Activated CD4-positive, CD25-positive, alpha-beta regulatory T cell treated with anti-CD3 and anti-CD28 coated beads, Interleukin-2, amount 50 U/mL, for 72 hours (primary cell): Measurements from ENCODE around the gene NLE1.
A peak's percentile ranks its signal among the peaks of the same experiment; 100 is the strongest.
"Not testable (repeated sequence)": the region's sequence is repeated elsewhere in the genome, so short reads cannot be mapped to it uniquely, and the experiment has no call there.

ENCODE experiments used
- DNase-seq: peaks from one replicate; pipeline ENCODE4 v3.0.0; 2021

The NLE1 gene

DNA sequence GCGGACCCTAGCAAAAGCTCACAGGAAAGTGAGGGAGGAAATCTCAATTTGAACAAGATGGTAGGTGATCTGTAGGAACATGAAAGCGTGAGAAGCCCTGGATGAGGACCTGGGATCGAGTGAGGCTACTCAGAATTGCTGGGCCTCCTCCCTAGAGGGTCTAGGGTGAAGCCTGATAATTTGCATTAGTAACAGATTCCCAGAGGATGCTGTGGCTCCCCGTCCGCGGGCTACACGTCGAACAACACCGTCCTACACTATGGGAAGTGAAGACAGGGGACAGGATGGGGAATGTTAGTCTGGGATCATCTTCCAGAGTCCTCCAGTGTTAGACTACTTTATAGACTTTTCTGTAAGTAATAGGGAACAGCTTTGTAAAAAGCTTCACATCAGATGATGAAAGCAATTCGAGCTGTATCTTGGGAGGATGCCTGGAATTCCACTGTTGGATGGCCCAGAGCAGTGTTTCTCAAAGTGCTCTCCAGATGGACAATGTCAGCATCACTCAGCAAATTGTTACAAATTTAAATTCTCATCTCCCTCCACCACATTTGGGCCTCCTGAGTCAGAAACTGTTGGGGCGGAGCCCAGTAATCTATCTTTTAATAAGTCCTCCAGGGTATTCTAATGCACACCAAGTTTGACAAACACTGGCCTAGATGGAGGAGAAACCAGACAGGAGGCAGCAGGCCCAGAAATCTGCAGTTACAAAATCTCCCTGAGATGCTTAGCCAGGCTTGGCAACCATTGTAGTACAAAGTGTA lies 14.2 kb downstream of the NLE1 start:
- DNase-seq = no peak

DNA sequence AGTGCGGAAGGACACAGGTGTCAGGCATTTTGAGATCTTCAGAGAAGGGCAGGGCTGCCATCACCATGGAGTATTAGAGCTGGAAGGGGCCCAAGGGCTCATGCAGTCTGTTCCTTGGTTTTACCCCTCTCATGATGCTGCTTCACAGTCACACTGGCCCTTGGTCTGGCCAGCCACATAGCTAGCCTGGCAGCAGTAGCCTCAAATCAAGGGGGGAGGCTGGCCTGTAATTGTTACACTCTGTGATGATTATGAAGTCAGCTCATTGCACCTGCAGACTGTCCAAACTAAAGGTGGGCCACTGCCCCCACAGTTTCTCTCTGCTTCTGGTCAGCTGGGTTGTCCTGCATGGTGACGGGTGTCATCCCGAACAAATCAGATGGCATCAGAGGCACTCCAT lies 20.8 kb downstream of the NLE1 start, which contains the start of gene FNDC8:
Gene FNDC8 (plus strand): TSS at position 301 of the 400 bp plus-strand sequence. CDS start 79 bp downstream, at position 380.
- no peak for DNase-seq

DNA sequence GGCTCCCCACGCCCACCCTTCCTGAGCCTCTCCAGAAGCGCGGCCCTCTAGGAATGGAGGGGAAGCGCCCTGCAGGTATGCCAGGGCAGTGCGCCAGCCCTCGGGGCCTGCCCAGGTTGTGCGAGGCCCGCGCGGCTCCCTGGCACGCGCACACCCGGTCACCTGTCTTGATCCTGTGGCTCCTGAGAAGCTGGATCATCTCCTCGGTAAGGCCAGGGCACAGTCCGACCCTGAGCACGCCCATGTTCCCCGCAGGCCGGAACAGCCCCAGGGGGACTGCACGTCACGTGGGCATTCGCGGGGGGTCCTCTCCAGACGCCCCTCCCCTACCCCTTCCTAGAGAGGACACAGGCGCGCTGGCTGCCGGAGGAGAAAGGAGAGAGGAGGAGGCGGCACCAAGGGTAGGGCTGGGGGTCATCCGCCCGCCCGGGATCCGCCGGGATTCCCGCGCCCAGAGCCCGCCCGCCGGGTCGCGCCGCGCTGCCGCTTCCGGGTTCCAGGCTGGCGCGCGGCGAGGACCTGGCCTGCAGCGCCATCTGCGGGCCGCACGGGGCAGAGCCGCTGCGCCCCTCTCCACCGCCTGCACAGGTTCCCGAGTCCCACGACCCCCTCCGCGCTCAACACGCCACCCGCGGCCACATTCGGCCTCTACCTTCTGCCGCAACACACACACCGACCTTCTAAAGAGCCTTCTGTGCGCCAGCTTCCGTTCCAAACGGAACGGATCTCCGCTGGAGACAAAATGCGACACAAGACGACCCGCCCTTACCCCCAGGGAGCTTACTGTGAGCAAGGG lies 22.5 kb downstream of the NLE1 start, which contains the start of gene RAD51D:
Gene RAD51D (minus strand): TSS at position 491 of the 796 bp plus-strand sequence. CDS start 247 bp downstream, at position 244.
- DNase-seq = peak; percentile 85

DNA sequence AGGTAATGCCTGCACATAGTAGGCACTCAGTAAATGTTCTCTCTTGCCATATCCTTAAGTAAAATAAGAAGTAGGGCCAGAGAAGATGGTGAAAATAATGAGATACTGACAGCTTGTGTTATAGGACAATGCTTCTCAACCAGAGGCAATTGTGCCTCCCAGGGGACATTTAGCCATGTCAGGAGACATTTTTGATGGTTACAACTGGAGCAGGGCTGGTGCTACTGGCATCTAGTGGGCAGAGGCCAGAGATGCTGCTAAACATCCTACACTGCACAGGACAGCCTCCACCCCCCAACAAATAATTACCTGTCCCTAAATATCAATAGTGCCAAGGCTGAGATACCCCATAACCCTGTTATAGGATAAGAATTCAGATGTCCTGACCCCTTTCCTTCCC lies 24.1 kb downstream of the NLE1 start:
- DNase-seq = no peak

DNA sequence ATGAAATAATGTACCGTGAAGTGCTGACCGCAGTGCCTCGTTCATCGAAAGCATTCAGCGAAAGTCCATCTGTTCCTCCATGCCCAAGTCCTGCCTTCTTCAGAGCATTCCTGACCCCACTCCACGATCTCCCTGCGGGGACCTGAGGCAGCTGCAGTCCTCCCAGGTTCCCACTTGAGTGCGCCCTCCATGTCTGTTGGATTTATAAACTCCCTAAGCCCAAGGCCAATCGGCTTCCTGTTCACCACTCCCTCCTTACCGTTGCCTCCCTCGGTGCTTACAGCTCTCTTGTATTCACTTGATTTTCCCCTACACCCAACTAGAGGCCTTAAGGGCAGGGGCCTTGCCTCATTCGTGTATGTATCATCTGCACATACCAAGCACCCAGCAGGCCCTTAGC lies 25.3 kb downstream of the NLE1 start:
- DNase-seq = no peak

DNA sequence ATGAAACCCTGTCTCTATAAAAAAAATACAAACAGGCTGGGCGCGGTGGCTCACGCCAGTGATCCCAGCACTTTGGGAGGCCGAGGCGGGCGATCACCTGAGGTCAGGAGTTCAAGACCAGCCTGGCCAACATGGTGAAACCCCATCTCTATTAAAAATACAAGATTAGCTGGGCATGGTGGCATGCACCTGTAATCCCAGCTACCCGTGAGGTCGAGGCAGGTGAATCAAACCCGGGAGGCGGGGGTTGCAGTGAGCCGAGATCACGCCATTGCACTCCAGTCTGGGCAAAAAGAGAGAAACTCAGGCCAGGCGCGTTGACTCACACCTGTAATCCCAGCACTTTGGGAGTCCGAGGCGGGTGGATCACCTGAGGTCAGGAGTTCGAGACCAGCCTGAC lies 31.3 kb downstream of the NLE1 start:
- DNase-seq = not testable (repeated sequence)

DNA sequence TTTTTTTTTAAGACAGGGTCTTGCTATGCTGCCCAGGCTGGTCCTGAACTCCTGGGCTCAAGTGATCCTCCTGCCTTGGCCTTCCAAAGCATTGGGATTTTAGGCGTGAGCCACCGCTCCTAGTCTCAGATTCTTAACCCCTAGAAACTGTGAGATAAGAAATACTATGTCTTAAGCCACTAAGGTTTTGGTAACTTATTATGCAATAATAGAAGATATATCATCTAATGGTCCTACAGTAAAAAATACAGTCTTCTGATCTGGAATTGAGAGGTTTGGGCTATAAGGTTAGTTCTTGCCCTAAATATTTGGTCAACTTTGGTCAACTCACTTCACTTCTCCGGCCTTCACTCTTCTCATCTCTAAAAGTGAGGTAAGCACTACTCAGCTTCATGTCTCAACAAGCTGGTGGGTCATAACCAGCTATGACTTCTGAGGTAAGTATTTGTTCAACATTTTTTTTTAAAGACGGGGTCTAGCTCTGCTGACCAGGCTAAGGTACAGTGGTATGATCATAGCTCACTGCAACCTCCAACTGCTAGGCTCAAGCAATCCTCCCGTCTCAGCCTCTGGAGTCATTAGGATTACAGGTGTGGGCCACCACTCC lies 37.2 kb downstream of the NLE1 start:
- no peak for DNase-seq

DNA sequence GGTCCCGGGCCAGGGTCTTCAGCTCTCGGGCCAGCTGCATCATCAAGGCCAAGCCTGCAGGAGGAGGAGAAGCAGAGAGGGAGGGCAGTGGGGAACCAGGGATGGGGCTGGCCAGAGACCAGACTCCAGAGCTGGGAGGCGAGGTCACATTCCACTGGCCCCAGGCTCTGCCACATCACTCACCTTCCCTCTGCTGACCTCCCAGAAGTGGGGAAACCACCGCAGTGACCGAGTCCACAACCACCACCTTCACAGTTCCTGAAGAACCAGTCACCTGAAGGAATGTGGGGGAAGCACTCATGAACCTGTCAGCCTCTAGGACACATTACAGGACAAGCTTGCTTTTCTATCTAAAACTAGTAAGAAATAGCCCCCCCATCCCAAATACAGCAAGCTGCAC lies 38.8 kb downstream of the NLE1 start:
- DNase-seq = no peak

DNA sequence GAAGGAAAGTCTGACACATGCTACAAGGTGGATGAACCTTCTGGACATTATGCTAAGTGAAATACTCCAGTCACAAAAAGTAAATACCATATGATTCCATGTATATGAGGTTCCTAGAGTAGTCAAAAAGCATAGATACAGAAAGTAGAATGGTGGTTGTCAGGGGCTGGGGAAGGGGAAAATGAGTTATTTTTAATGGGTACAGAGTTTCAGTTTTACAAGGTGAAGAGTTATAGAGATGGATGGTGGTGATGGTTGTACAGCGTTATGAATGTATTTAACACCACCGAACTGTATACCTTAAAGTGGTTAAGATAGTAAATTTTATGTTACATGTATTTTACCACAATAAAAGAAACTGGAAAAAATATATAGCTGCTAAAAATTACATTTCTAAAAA lies 40.4 kb downstream of the NLE1 start:
- no peak for DNase-seq

DNA sequence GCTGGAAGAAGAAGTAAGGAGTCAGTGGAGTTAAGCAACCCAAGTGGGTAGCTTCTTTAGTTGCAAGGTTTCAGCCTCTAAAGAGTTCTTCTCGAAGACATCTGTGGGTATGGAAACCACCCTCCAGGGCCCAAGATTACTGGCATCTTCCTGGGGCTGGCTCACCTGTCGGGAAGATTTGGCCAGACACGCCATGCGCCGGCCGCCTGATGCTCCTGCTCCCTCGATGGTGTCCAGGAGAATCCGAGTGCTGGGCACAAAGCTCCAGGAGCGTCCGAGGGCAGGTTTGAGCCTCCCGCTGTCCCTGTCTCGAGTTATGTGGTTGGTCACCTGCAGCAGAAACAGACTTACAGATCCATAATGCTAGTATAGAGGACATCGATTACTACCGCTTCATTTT lies 41.1 kb downstream of the NLE1 start:
- no peak for DNase-seq

DNA sequence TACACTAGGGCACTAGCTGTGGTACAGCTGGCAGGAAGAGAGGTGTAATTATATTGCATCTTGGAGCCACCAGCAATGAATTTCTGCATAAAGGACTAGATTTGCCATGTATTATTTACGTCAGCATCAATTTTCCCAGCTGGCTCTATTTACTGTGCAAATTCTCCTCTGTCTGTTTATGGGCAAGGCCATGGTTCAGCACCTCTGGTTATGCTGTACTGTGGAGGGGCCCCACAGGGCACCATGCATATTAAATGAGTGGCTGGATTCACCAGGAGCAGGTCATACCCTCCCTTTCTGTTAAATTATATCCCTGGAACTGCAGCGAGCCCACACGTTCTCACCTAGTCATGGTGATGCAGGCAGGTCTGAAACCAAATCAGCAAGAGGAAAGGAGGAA lies 42.2 kb downstream of the NLE1 start:
- no peak for DNase-seq

DNA sequence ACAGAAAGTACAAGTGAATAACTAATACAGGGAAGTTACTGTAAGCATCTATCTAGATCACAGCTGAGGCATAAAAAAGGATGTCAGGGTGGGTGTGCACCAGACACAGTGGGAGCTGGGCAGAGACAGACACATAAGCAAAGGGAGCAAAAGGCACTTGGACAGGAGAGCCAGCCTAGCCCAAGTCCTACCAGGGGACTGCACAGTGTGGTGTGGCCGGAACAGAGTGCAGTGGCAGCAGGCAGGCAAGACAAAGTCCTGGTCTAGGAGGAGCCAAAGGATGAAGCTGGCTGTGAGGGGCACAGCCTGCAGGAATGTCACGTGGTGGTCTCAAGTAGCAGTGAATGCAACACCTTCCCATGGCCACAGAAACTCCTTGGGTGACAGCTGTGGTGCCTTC lies 44.3 kb downstream of the NLE1 start:
- DNase-seq = no peak

DNA sequence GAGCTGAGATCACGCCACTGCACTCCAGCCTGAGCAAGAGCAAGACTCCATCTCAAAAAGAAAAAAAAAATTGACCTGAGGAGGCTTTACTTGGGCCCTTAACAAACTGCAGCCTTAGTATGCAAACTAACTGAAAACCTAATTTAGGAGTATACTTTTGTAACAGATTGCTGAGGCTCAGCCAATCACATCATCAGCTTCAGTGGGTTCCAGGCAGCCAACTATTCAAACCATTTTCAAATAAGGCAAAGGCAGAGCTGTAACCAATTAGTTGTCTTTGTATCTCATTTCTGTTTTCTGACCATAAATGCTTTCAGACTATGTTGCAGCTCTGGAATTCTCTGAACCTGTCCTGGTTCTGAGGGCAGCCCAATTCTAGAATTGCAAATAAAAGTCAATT lies 46.4 kb downstream of the NLE1 start:
- no peak for DNase-seq

DNA sequence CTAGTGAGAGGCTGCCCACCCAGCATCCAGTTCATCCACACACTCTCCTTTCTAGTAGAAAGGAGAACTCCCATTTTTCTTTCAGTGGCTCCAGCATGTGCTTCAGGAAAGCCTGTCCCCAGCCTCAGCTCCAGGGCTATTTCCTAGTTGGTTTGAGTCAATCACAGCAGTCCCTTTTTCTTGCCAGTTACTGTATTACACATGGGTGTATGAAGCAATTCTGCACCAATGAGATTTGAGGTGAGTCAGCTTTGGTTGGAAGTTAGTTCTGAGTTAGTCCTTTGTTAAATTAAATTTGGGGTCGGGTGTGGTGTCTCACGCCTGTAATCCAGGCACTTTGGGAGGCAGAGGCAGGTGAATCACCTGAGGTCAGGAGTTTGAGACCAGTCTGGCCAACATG lies 47.2 kb downstream of the NLE1 start:
- no peak for DNase-seq

DNA sequence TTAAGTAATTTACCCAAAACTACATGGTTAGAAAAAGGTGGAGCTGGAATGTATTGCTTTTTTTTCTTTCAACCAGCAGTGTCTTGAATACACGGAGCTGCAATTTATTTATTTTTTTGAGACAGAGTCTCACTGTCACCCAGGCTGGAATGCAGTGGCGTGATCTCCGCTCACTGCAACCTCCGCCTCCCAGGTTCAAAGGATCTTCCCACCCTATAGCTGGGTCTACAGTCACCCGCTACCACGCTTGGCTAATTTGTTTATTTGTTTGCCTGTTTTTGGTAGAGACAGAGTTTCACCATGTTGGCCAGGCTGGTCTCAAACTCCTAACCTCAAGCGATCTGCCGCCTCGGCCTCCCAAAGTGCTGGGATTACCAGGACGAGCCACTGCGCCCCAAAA lies 51.4 kb downstream of the NLE1 start:
- DNase-seq = not testable (repeated sequence)

DNA sequence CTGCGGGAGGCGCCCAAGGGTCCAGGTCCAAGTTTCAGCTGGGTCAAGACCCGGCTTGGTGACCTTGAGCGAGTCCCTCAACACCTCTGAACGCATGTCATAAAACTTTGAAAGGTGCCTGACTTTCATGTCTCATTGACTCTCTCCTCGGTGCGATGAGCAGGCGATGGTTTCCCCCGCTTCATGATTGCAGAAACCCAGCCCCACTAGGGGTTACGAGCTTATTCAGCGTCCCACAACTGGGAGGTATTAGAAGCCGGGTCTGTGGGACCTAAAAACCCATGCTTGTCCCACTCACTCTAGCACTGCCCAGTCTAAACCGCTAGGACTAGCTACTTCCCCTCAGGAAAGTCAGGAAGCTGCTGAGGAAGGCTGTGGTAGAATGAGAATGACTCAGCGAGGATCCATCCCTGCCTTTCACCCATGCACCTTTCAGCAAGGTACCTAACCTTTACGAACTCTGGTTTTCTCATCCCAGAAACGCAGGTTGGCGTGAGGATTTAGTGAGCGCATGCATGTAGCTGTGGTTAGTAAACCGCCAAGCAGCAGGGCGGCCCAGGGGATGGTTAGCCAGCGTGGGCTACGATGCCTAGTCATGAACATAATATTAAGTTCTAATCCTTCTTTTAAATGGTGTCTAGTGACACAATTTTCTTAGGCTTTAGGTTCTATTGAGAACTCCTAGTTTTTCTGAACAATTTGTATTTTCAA lies 52.4 kb downstream of the NLE1 start:
- peak; percentile 50 for DNase-seq

DNA sequence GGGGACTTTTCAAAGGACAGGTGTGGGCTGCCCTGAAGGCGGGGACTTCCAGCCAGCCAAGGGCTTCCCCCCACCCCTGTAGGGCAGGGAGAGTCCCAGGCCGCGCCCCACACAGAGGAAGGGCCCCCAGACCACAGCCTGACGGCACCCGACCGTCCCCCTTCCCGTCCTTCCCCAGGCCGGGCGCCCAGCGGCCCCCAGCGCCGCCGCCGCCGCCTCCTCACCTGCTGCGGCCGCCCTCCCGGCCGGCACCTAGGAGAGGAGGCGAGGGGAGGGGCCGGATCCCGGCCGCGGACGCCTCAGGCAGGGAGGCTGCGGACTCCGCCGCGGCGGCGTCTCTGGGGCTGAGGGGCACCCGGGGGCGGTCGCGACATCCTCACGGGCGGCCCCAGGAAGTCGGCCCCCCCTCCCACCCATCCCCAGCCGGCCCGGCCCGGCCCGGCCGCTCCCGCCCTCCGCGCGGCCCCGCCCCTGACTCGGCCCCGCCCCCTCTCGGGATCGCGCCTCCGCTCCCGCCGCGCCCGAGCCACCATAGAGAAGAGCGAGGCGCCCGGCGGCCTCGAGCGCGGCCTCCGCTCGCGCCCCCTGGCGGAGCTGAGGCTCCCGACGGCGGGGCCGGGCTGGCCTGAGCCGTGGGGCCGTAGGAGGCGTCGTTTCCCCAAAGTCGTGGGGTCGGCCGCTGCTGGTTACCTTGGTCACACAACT lies 53.1 kb downstream of the NLE1 start:
- DNase-seq = peak; percentile 90

DNA sequence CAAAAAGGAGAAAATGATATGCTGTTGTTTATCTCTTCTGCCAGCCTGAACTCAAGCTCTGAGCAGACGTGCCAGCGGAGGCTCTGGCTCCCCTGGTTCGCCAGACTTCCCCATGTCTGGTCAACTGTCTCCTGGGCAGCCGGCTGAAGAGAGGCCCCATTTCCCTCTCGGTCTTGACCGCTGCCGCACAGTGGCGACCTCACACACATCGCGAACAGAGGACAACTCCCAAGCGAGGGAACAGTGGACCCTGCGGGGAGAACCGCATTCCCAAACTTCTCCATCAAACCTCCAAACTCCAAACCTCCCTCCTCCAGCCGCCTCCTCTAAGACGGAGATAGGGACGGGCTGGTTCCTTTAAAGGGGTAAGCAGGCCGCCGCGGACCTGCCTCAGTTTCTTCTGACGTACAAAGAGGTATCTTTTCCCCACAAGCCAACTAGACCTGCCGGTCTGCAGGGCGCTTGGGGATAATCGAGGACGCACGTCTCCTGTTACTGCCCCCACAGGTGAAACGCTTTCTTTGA lies 53.7 kb downstream of the NLE1 start:
- peak; percentile 47 for DNase-seq

DNA sequence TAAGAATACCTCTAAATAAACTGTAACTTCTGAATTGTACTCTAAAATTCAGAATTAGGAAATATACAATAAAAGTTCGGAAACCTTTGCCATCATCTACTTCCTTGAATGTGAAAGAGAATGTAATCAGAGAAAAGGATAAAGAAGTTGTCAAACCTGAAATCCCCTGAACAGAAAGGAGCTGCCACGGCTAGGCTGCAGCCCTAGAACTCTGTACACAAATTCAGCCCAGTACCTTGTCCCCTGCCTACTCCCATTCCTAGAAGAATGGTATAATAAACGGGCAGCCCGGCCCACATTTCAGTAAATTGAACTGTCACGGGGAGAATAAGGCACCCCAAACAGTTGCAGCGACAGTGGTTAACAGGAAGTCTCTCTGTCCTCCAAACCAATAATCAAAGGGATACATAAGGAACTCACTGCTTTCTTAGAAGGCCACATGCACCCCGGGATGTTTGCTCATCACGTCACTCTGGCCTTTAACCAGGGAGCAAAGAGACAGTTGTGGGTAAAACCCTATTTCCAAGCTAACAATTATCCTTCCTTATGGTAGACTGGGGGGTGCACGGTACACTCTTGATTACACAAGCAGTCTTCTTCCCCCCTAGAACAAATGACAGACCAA lies 54.3 kb downstream of the NLE1 start:
- no peak for DNase-seq

DNA sequence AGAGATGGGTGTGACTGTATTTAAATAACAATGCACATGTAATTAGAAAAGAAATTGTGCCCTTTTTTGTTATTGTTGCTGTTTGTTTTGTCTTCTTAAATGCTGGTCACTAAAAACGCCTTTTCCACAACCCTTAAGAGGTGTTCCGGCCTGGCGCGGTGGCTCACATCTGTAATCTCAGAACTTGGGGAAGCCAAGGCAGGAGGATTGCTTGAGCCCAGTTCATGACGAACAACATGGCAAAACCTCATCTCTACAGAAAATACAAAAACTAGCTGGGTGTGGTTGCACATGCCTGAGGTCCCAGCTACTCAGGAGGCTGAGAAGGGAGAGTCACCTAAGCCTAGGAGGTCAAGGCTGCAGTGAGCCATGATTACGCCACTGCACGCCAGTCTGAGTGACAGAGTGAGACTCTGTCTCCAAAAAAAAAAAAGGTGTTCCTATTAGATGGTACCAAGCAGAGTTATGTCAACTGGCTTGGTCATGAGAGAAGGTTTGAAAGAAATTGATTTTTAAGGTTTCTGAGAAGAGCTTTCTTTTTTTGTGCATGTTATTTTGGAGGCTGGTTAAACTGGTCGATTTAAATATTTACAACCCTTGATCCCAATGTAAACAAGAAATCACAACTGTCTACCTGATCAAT lies 55.1 kb downstream of the NLE1 start:
- no peak for DNase-seq

DNA sequence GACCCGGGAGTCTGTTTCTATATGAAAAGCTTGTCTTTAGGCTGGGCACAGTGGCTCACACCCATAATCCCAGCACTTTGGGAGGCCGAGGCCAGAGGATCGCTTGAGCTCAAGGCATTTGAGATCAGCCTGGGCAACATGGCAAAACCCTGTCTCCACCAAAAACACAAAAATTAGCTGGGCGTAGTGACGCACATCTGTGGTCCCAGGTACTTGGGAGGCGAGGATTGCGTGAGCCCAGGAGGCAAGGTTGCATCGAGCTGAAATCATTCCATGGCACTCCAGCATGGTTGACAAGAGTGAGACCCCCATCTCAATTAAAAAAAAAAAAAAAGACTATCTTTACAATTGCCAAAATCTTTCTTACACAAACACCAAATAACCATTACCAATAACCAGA lies 55.9 kb downstream of the NLE1 start:
- DNase-seq = no peak
